HG03135 (cell line): ENCODE measurements around the gene NDUFAF4.

Source experiments
- ATAC-seq: cut with Tn5 transposase; IDR thresholded peaks from one replicate; pipeline ENCODE4 v1.9.1; 2021; ENCODE audit warnings: mild to moderate bottlenecking, moderate library complexity; ENCODE audit not compliant: unreplicated experiment

Gene NDUFAF4

GRCh38 chr6:96899451-96899998 lies 1.8 kb upstream of the NDUFAF4 start:
- no peak for ATAC-seq

- no peak for ATAC-seq
These were observed 1.3 kb upstream of the NDUFAF4 start for GRCh38 chr6:96899019-96899418.

- no peak for ATAC-seq
These were observed 655 bp upstream of the NDUFAF4 start for GRCh38 chr6:96898241-96898851.

GRCh38 chr6:96889146-96889545 lies 8.5 kb downstream of the NDUFAF4 start:
- no peak for ATAC-seq

GRCh38 chr6:96888745-96889144 lies 8.9 kb downstream of the NDUFAF4 start:
- no peak for ATAC-seq

- ATAC-seq: no peak
These were observed 11.2 kb downstream of the NDUFAF4 start for GRCh38 chr6:96886519-96886918.

- peak; percentile 89 for ATAC-seq
These were observed 12.5 kb downstream of the NDUFAF4 start for GRCh38 chr6:96885187-96885631.

GRCh38 chr6:96878143-96878542 lies 19.5 kb downstream of the NDUFAF4 start:
- ATAC-seq: no peak

GRCh38 chr6:96876886-96877545 lies 20.7 kb downstream of the NDUFAF4 start:
- no peak for ATAC-seq

GRCh38 chr6:96872976-96873375 lies 24.7 kb downstream of the NDUFAF4 start:
- ATAC-seq: no peak

- ATAC-seq: no peak
These were observed 32.7 kb downstream of the NDUFAF4 start for GRCh38 chr6:96865055-96865405.

- no peak for ATAC-seq
These were observed 33.3 kb downstream of the NDUFAF4 start for GRCh38 chr6:96864216-96865054.

GRCh38 chr6:96862560-96862959 lies 35.1 kb downstream of the NDUFAF4 start:
- ATAC-seq: no peak

GRCh38 chr6:96861588-96861987 lies 36.1 kb downstream of the NDUFAF4 start:
- no peak for ATAC-seq

- ATAC-seq: no peak
These were observed 40.8 kb downstream of the NDUFAF4 start for GRCh38 chr6:96856856-96857255.

GRCh38 chr6:96853083-96853482 lies 44.6 kb downstream of the NDUFAF4 start:
- ATAC-seq: no peak

- ATAC-seq: no peak
These were observed 45.1 kb downstream of the NDUFAF4 start for GRCh38 chr6:96852605-96853004.

- ATAC-seq: no peak
These were observed 45.8 kb downstream of the NDUFAF4 start for GRCh38 chr6:96851858-96852257.

GRCh38 chr6:96849615-96850014 lies 48.1 kb downstream of the NDUFAF4 start:
- no peak for ATAC-seq

- ATAC-seq: peak; percentile 75
These were observed 53.2 kb downstream of the NDUFAF4 start for GRCh38 chr6:96844530-96844929.

GRCh38 chr6:96841345-96841744 lies 56.3 kb downstream of the NDUFAF4 start:
- no peak for ATAC-seq
